Adrenal gland (tissue), 12 donors: ENCODE results near the gene MTFR1L. TPM values are rescaled to one million over a fixed set of nuclear protein-coding genes. Genes with fewer than 3 reads are reported as not detected.

Experiments
- DNase-seq, 7 donors: peaks; one replicate each; pipeline ENCODE4 v3.0.0-alpha.2; 2019 to 2020
- H3K27ac ChIP-seq, 5 donors: fragments of 200-600 bp; sonication (generic) in 4 of 5; 1 replicate in 3 of 5; 2 replicates in 2 of 5; pipeline versions ENCODE4 v1.5.1 to v1.8.0; 2016 to 2020; ENCODE audit warnings: mild to moderate bottlenecking in 1 of 5
- H3K27me3 ChIP-seq: fragments of 200-600 bp; 2 replicates; pipeline ENCODE4 v1.8.0; 2021
- H3K36me3 ChIP-seq, 2 donors: fragments of 200-600 bp; replicated peaks in 1 of 2; 1 replicate in 1 of 2; 2 replicates in 1 of 2; pipeline versions ENCODE4 v1.5.1 to v1.8.0; 2018 to 2022
- H3K4me1 ChIP-seq, 2 donors: fragments of 200-600 bp; replicated peaks in 1 of 2; 1 replicate in 1 of 2; 2 replicates in 1 of 2; pipeline versions ENCODE4 v1.5.1 to v1.8.0; 2018 to 2021
- H3K4me3 ChIP-seq, 4 donors: fragments of 200-600 bp; sonication (generic) in 3 of 4; one replicate each; pipeline ENCODE4 v1.5.1; 2016 to 2018
- H3K9me3 ChIP-seq, 3 donors: fragments of 200-600 bp; sonication (generic) in 1 of 3; replicated peaks in 1 of 3; 1 replicate in 2 of 3; 2 replicates in 1 of 3; pipeline versions ENCODE4 v1.5.1 to v1.8.0; 2016 to 2021
- POLR2A ChIP-seq, 2 donors: fragments of 450-650 bp; IDR thresholded peaks; one replicate each; pipeline ENCODE4 v1.6.1; 2017; ENCODE audit warnings: antibody characterized with exemption in 2 of 2, mild to moderate bottlenecking in 2 of 2, moderate library complexity in 1 of 2
- WGBS, 4 donors: extraction: QIAGEN DNeasy Blood & Tissue Kit in 2 of 4; methylation state at CpG; one replicate each; pipeline versions ENCODE4 v1.1.5 to v1.1.7; 2013 to 2017; 5-methylcytosine and 5-hydroxymethylcytosine counted together
- intact Hi-C, 2 donors: fragments of 100-400 bp; cut with DNase I; formaldehyde crosslinking; loops; one replicate each; pipeline versions ENCODE4 v1.14.1 to v1.15.0; 2022 to 2023
- polyA plus RNA-seq, 3 donors: library from polyadenylated mRNA; stranded (reverse); fragments of 200-250 nt in 2 of 3; fragments of 350-450 nt in 1 of 3; fragmentation: Illumina TruSeq in 1 of 3; extraction: RNeasy Lipid Tissue Mini Kit (QIAGEN cat#74804) in 1 of 3; gene quantifications; one replicate each; pipeline ENCODE4 v1.2.3, GENCODE V29; 2013 to 2014
- total RNA-seq, 9 donors: library from RNA; depleted of rRNA in 4 of 9; stranded (reverse); fragments of >200 nt in 4 of 9; fragments of 120-200 nt in 1 of 9; fragmentation: NEBNext Ultra II Directional in 1 of 9; extraction: Animal tissue kit (Norgen Biotek cat#: 25700) in 1 of 9; gene quantifications; one replicate each; pipeline versions ENCODE4 v1.1.0 to v1.2.4, GENCODE V29; 2013 to 2023
- TF ChIP-seq, protein P1 (sequence below), 6 experiments: fragments of 450-650 bp in 4 of 6; fragments of 200-600 bp in 2 of 6; sonication (generic) in 1 of 6; IDR thresholded peaks; 1 replicate in 5 of 6; 2 replicates in 1 of 6; pipeline versions ENCODE4 v1.5.1 to v1.8.0; 2016 to 2021; ENCODE audit warnings: antibody characterized with exemption in 6 of 6, mild to moderate bottlenecking in 2 of 6, moderate library complexity in 1 of 6
- donor health status: healthy with polysubstance abuse.
- donor health status: Bipolar disorder and iron deficiency.
- donor health status: DM: yes; HTN: yes; CAD: no.
- donor health status: DM: no; HTN: no; CAD: no.
- donor health status: DM: no; HTN: no; CAD: no.
- donor health status: DM: yes; HTN: yes; CAD: no.

MTFR1L gene
- total and polyA plus RNA-seq, 12 donors, result 116 to 298 (median 192) TPM

DNA sequence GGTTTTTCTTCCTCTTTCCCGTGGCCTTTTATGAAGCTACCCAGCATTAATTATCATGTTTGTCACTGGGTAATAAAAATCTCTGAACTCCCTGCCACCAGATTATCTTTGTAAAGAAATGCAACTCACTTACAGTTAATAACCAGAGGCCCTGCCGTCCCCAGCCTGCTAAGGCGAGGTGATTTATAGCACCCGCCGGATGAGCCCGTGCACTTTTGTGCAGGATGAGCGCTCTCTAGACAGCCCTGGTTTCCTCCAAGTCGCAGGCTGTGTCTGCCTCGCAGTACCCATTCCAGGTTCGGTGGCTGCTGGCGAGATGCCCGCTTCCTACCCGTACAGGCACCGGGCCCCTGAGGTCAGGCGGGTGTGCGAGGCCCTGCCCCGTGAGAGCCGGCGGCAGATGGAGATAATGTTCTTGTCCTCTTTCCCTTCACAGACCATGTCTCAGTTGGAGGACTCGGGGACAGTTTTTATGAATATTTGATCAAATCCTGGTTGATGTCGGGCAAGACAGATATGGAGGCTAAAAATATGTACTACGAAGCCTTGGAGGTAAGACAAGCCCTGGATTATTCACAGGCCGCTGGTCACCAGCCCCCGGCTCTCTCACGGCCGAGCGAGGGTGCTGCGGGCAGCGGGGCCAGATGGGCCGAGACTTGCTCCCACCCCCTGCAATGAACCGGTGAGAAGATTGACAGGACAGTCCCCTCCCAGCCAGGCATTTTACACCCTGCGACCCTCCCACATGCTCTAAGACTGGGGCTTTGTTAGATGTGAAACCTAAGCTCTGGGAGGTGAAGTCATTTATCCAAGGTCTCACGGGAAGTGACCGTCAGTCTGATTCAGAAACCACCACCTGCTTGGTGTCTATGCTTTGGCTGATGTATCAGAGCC lies 48.3 kb upstream of the MTFR1L start:
- H3K4me3 ChIP-seq, result no peak overlapping the region
- peaks cover 0 to 30% of the 10 kb centered on the region in 2 donors for H3K4me1 ChIP-seq
- H3K27ac ChIP-seq, result peak overlapping the region in 2 of 5 donors; percentile 56 to 80
- 50 to 57% (median 53%) methylated on average over 27 to 34 of the region's 34 CpGs for whole genome bisulfite sequencing, 4 donors
- no peak for TF ChIP-seq POLR2A (IDR thresholded peaks at IDR 0.05)
- TF ChIP-seq, protein P1, sequence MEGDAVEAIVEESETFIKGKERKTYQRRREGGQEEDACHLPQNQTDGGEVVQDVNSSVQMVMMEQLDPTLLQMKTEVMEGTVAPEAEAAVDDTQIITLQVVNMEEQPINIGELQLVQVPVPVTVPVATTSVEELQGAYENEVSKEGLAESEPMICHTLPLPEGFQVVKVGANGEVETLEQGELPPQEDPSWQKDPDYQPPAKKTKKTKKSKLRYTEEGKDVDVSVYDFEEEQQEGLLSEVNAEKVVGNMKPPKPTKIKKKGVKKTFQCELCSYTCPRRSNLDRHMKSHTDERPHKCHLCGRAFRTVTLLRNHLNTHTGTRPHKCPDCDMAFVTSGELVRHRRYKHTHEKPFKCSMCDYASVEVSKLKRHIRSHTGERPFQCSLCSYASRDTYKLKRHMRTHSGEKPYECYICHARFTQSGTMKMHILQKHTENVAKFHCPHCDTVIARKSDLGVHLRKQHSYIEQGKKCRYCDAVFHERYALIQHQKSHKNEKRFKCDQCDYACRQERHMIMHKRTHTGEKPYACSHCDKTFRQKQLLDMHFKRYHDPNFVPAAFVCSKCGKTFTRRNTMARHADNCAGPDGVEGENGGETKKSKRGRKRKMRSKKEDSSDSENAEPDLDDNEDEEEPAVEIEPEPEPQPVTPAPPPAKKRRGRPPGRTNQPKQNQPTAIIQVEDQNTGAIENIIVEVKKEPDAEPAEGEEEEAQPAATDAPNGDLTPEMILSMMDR (IDR thresholded peaks at IDR 0.05), result no peak
- no peaks in the 10 kb centered on the region for H3K27me3 ChIP-seq
- DNase-seq, result peak; percentile 58 to 94 (median 76)
- intact Hi-C loops, result no loop called here
- H3K9me3 ChIP-seq, result no peaks in the 10 kb centered on the region
- H3K36me3 ChIP-seq, result peaks cover 0 to 9% of the 10 kb centered on the region in 2 donors

DNA sequence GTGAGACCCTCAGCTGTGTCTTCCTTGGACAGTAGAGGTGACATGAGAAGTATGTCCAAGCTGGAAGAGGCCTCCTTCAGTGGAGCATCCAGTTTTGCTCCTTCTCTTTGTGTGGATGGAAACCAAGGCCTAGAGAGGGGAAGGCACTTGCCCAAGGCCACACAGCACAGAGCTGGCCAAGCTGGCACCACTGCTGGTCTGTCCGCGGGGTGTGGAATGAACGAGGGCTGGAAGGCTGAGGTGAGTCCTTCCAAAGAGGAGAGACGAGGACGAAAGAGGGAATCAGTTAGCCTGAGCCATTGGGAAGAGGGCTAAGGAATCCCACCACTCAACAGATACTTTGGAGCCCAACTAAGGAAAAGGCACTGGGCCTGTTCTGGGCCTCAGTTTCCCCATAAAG lies 47.6 kb upstream of the MTFR1L start:
- Histone ChIP-seq H3K9me3 (no peaks in the 10 kb centered on the region), H3K27ac (peak overlapping the region in 1 of 5 donors; percentile 80)
- WGBS, 4 donors, result 88 to 96% (median 90%) methylated on average over 5 of the region's 5 CpGs

DNA sequence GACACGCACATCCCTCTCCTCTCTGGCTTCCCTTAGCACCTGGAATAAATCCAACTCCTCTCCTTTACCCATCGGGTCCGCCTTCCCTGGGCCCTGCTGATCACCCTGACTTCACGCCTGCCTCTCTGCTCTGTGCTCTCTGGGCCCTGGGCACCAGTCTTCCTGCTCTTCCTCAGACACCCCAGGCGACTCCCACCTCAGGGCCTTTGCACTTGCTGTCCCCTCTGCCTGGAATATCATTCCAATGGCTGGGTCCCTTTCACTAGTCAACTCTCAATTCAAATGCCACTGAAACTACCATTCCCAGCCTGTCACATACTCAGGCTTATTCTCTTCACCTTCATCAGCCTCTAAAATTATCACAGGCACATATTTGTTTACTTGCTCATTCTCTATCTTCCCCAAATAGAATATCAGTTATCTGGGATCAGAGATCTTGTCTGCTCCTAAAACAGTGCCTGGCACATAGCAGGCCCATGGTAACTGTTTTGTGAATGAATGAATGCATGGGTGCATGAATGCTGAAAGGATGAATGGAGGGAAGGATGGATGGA lies 47.0 kb upstream of the MTFR1L start:
- Histone ChIP-seq H3K9me3 (no peaks in the 10 kb centered on the region), H3K27me3 (no peaks in the 10 kb centered on the region), H3K4me3 (no peak overlapping the region), H3K36me3 (peaks cover 0 to 9% of the 10 kb centered on the region in 2 donors), H3K4me1 (peaks cover 0 to 30% of the 10 kb centered on the region in 2 donors), H3K27ac (peak overlapping the region in 1 of 5 donors; percentile 80)
- intact Hi-C loops, result no loop called here
- WGBS, 4 donors, result 89 to 97% (median 95%) methylated on average over 5 of the region's 5 CpGs
- TF ChIP-seq POLR2A (IDR thresholded peaks at IDR 0.05), result no peak
- TF ChIP-seq, protein P1 (IDR thresholded peaks at IDR 0.05), result no peak
- DNase-seq, result no peak

More for the DNA sequence above, 47.6 kb upstream of the MTFR1L start:
- no peaks in the 10 kb centered on the region for H3K27me3 ChIP-seq
- no peak overlapping the region for H3K4me3 ChIP-seq
- H3K36me3 ChIP-seq, result peaks cover 0 to 9% of the 10 kb centered on the region in 2 donors
- TF ChIP-seq POLR2A (IDR thresholded peaks at IDR 0.05), result no peak
- TF ChIP-seq, protein P1 (IDR thresholded peaks at IDR 0.05), result no peak
- intact Hi-C loops, result no loop called here
- no peak for DNase-seq
- H3K4me1 ChIP-seq, result peaks cover 0 to 30% of the 10 kb centered on the region in 2 donors

DNA sequence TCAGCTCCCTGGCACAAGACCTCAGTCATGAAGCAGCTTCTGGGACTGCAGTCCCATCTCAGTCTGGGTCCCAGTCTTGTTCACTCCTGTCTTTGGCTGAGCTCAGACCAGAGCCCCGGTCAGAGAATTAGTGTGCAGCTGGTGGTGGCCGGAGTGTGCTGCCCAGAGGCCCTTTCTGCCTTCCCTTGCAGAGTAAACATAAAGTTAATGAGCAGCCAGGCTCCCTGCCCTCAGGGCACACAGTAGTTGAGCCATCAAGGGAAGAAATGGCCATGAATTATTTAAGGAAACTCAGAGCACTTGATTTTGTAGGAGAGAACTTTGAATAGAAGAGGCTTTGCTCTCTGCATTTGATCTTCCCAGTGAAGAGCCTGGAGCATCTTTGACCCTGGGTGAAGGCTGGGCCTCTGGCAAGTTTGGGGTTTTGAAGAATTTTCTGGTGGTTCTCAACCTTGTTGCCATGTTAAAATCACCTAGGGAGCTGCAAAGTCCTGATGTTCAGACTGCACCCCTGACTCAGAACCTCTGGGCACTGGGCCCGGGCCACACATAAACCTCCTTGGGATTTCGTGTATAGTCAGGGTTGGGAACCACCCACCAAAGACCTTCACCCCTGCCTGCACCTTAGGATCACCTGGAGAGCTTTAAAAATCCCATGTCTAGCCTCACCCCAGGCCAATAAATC lies 46.2 kb upstream of the MTFR1L start:
- Histone ChIP-seq H3K4me3 (no peak overlapping the region), H3K27ac (no peak overlapping the region), H3K36me3 (peaks cover 0 to 9% of the 10 kb centered on the region in 2 donors), H3K27me3 (no peaks in the 10 kb centered on the region), H3K4me1 (peaks cover 0 to 30% of the 10 kb centered on the region in 2 donors), H3K9me3 (no peaks in the 10 kb centered on the region)
- no peak for DNase-seq
- 73 to 85% (median 81%) methylated on average over 4 of the region's 4 CpGs for WGBS, 4 donors
- no peak for TF ChIP-seq POLR2A (IDR thresholded peaks at IDR 0.05)
- TF ChIP-seq, protein P1 (IDR thresholded peaks at IDR 0.05), result no peak
- intact Hi-C loops, result no loop called here
